WERI-Rb-1 (cell line): Measurements from ENCODE around the gene PIP5K1C.
"Not testable (repeated sequence)": the region's sequence is repeated elsewhere in the genome, so short reads cannot be mapped to it uniquely, and the experiment has no call there.

Experiments used
- DNase-seq: peaks from one replicate; pipeline ENCODE4 v3.0.0-alpha.2; 2020
- H3K27ac ChIP-seq: fragments of 250-450 bp; sonication (Bioruptor Pico); 2 replicates; pipeline ENCODE4 v1.5.1; 2020; ENCODE audit warnings: mild to moderate bottlenecking, moderate library complexity
- H3K27me3 ChIP-seq: fragments of 250-450 bp; sonication (Bioruptor Pico); 2 replicates; pipeline ENCODE4 v1.5.1; 2021; ENCODE audit warnings: mild to moderate bottlenecking, low read depth, moderate library complexity; ENCODE audit not compliant: insufficient read depth, severe bottlenecking
- H3K36me3 ChIP-seq: fragments of 250-450 bp; sonication (Bioruptor Pico); 2 replicates; pipeline ENCODE4 v1.5.1; 2020; ENCODE audit warnings: mild to moderate bottlenecking, moderate library complexity
- H3K4me3 ChIP-seq: 2 replicates; pipeline ENCODE4 v1.5.1; 2011; ENCODE audit warnings: low read depth, mild to moderate bottlenecking, control low read depth, low read length
- H3K9me3 ChIP-seq: fragments of 250-450 bp; sonication (Bioruptor Pico); 2 replicates; pipeline ENCODE4 v1.5.1; 2021; ENCODE audit warnings: mild to moderate bottlenecking, moderate library complexity; ENCODE audit not compliant: severe bottlenecking
- TF ChIP-seq, protein P1 (sequence below): IDR thresholded peaks from 2 replicates; pipeline ENCODE4 v1.5.1; 2011; ENCODE audit warnings: low read depth, mild to moderate bottlenecking, control low read depth, inconsistent platforms, low read length

PIP5K1C gene

DNA sequence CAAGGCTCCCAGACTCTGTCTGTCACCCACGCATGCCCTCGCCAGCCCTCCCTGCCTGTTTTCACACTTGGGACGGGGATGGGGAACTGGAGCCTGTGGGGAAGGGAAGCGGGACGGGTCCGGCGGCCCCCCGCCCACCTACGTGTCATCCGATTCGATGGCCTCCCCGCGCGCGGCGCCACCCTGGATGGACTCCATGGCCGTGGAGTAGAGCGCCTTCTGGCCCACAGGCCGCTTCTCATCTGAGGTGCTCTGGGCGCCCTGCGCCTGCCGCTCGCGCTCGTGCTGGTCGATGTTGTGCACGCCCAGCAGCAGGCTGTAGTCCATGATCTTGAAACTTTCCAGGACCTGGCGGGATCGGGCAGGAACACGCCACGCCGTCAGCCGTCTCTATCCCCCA, 48.6 kb downstream of the PIP5K1C start:
- Histone ChIP-seq H3K4me3 (no peak overlapping the region), H3K27me3 (no peaks in the 10 kb centered on the region), H3K27ac (no peak overlapping the region), H3K9me3 (no peaks in the 10 kb centered on the region), H3K36me3 (peaks cover 75% of the 10 kb centered on the region)
- TF ChIP-seq, protein P1, sequence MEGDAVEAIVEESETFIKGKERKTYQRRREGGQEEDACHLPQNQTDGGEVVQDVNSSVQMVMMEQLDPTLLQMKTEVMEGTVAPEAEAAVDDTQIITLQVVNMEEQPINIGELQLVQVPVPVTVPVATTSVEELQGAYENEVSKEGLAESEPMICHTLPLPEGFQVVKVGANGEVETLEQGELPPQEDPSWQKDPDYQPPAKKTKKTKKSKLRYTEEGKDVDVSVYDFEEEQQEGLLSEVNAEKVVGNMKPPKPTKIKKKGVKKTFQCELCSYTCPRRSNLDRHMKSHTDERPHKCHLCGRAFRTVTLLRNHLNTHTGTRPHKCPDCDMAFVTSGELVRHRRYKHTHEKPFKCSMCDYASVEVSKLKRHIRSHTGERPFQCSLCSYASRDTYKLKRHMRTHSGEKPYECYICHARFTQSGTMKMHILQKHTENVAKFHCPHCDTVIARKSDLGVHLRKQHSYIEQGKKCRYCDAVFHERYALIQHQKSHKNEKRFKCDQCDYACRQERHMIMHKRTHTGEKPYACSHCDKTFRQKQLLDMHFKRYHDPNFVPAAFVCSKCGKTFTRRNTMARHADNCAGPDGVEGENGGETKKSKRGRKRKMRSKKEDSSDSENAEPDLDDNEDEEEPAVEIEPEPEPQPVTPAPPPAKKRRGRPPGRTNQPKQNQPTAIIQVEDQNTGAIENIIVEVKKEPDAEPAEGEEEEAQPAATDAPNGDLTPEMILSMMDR = no peak
- DNase-seq = no peak

DNA sequence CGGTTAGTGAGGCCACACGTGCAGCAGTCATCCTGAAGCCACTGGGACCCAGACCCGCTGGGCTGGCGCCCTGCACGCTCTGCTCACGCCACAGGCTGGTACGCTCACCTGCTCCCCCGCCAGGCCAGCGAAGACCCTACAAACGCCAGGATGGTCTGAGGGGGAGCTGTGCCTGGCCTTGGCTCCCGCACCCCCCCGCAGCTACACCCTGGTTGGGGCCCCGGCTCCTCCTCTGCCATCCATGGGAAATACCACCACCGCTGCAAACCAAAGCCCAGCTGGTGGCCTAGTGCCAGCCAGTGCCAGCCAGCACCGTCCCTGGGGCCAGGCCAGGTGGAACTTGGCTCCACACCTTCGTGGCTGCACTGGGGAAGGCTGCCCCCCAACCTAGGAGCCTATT, 50.4 kb downstream of the PIP5K1C start:
- TF ChIP-seq, protein P1 = no peak
- Histone ChIP-seq H3K9me3 (no peaks in the 10 kb centered on the region), H3K27me3 (no peaks in the 10 kb centered on the region), H3K27ac (no peak overlapping the region), H3K4me3 (no peak overlapping the region), H3K36me3 (peaks cover 79% of the 10 kb centered on the region)
- no peak for DNase-seq

DNA sequence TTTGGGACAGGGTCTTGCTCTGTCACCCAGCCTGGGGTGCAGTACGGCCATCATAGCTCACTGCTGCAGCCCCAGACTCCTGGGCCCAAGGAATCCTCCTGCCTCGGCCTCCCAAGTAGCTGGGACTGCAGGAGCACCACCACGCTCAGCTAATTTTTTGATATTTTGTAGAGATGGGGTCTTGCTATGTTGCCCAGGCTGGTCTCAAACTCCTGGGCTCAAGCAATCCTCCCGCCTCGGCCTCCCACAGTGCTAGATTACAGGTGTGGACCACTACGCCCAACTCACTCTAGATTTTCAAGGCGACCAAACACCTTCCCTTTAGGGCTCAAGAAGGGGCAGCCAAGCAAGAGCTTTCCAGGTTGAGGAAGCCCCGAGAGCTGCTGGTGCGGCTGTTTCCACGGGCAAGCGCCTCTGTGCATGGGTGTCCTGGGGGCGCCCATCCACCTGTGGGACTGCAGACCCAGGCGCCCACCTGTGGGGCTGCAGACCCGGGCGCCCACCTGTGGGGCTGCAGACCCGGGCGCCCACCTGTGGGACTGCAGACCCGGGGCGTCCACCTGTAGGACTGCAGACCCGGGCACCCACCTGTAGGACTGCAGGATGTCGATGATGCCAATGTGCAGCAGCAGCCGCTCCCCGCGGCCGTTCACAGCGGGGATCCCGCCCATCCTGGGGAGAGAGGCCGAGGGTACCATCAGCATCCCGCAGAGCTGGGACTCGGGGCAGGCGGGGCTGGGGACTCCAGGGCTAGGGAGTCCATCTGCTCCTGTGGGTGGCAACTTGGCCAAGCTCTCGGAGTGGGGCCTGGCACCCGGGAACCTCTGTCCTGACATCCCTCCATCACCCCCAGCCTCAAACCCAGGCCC, 52.0 kb downstream of the PIP5K1C start:
- H3K36me3 ChIP-seq = peaks cover 78% of the 10 kb centered on the region

DNA sequence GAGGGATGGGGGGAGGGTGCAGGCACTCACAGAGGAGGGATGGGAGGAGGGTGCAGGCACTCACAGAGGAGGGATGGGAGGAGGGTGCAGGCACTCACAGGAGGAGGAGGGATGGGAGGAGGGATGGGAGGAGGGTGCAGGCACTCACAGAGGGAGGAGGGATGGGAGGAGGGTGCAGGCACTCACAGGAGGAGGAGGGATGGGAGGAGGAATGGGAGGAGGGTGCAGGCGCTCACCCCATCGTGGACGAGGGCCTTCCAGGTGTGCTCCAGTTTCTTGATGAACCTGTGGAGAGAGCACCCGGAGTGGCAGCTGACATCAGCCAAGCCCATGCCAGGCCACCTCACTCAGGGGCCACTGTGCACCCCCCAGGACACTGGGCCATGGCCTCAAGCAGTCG, 53.2 kb downstream of the PIP5K1C start:
- not testable (repeated sequence) for H3K4me3 ChIP-seq, H3K27me3 ChIP-seq, H3K27ac ChIP-seq, DNase-seq, H3K9me3 ChIP-seq
- peaks cover 77% of the 10 kb centered on the region for H3K36me3 ChIP-seq

More for the DNA sequence above, 52.0 kb downstream of the PIP5K1C start:
- H3K4me3 ChIP-seq = no peak overlapping the region
- H3K27me3 ChIP-seq = no peaks in the 10 kb centered on the region
- DNase-seq = no peak
- TF ChIP-seq, protein P1 = no peak
- H3K9me3 ChIP-seq = no peaks in the 10 kb centered on the region
- H3K27ac ChIP-seq = no peak overlapping the region

DNA sequence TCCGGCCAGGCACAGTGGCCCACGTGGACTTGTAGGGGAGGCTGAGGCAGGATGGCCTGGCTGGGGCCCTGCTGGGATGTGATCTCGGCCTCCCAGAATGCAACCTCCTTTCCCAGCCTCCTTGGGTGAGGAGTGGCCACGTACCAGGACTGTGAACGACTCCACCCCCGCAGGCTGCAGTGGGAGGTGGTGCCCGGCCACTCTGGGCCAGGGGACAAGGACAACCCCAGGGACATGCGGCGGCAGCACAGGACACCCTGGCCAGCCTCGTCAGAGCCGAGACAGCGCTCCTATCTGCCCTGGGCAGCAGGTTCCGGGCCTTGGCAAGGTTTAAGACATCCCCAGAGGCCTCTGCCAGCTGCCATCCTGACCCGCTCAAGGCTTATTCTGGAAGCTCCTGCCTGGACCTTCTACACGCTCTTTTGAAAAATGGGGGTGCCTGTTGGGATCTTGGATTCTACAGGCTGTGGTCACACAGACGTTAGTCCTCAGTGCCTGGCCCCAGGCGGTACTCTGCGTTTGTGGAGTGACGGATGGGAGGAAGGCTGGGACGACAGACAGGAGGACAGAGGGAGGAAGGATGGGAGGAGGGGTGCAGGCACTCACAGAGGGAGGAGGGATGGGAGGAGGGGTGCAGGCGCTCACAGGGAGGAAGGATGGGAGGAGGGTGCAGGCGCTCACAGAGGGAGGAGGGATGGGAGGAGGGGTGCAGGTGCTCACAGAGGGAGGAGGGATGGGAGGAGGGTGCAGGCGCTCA, 53.8 kb downstream of the PIP5K1C start:
- TF ChIP-seq, protein P1 = no peak
- Histone ChIP-seq H3K27me3 (no peaks in the 10 kb centered on the region), H3K27ac (no peak overlapping the region), H3K4me3 (no peak overlapping the region), H3K36me3 (peaks cover 77% of the 10 kb centered on the region), H3K9me3 (no peaks in the 10 kb centered on the region)
- no peak for DNase-seq

DNA sequence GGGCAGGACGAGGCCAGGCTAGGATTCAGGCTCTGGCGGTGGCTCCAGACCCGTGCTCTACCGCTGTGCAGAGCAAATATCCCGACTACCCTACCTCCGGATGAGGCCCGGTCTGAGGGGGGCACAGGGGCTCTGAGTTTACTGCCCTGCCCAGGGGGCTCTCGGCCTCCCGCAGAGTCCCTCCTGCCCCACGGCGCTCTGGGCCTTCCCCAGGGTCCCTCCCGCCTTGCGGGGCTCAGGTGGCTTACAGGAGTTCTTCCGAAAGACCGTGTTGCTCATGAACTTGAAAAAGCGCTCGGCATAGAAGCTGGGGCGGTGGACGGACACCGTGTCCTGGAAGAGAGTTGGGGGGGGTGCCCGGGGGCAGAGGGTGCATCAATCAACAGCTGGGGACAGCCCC, 54.5 kb downstream of the PIP5K1C start:
- Histone ChIP-seq H3K27me3 (no peaks in the 10 kb centered on the region), H3K4me3 (no peak overlapping the region), H3K27ac (no peak overlapping the region), H3K36me3 (peaks cover 78% of the 10 kb centered on the region), H3K9me3 (no peaks in the 10 kb centered on the region)
- TF ChIP-seq, protein P1 = no peak
- no peak for DNase-seq
